Non-pigmented ciliary epithelial cell (primary cell): ENCODE data around the gene NUP43.
"Not testable (repeated sequence)": the region's sequence is repeated elsewhere in the genome, so short reads cannot be mapped to it uniquely, and the experiment has no call there.

ENCODE experiments used
- DNase-seq: peaks from one replicate; pipeline ENCODE4 v3.0.0-alpha.2; 2010; ENCODE audit warnings: low read depth

Gene NUP43

GRCh38 chr6:149749082-149749593 is 2.8 kb upstream of the NUP43 start:
- not testable (repeated sequence) for DNase-seq

- not testable (repeated sequence) for DNase-seq
These were observed 1.1 kb downstream of the NUP43 start for GRCh38 chr6:149745252-149745651.

- DNase-seq, result no peak
These were observed 11.4 kb downstream of the NUP43 start for GRCh38 chr6:149734915-149735314.

- no peak for DNase-seq
These were observed 13.1 kb downstream of the NUP43 start for GRCh38 chr6:149733089-149733720.

GRCh38 chr6:149729824-149730223 is 16.5 kb downstream of the NUP43 start:
- DNase-seq, result no peak

GRCh38 chr6:149728499-149729234 is 17.7 kb downstream of the NUP43 start:
- DNase-seq, result no peak

GRCh38 chr6:149727793-149728498 is 18.4 kb downstream of the NUP43 start:
- no peak for DNase-seq

- DNase-seq, result no peak
These were observed 20.5 kb downstream of the NUP43 start for GRCh38 chr6:149725785-149726184.

- DNase-seq, result no peak
These were observed 22.4 kb downstream of the NUP43 start for GRCh38 chr6:149723771-149724417.

GRCh38 chr6:149723262-149723661 is 23.1 kb downstream of the NUP43 start:
- no peak for DNase-seq

GRCh38 chr6:149719531-149719930 is 26.8 kb downstream of the NUP43 start:
- no peak for DNase-seq

- no peak for DNase-seq
These were observed 28.5 kb downstream of the NUP43 start, which contains the start of gene LATS1 for GRCh38 chr6:149717588-149718458. LATS1 (minus strand) TSS chr6:149718101; CDS start chr6:149702126, 15,975 bp downstream.

GRCh38 chr6:149717255-149717587 is 29.1 kb downstream of the NUP43 start:
- no peak for DNase-seq

- DNase-seq, result no peak
These were observed 30.0 kb downstream of the NUP43 start for GRCh38 chr6:149716181-149716963.

- no peak for DNase-seq
These were observed 31.9 kb downstream of the NUP43 start for GRCh38 chr6:149714442-149714841.

GRCh38 chr6:149711711-149712110 is 34.6 kb downstream of the NUP43 start:
- DNase-seq, result no peak

GRCh38 chr6:149701714-149702113 is 44.6 kb downstream of the NUP43 start:
- no peak for DNase-seq

- DNase-seq, result no peak
These were observed 47.2 kb downstream of the NUP43 start for GRCh38 chr6:149699150-149699549.

- DNase-seq, result no peak
These were observed 48.2 kb downstream of the NUP43 start for GRCh38 chr6:149698175-149698574.

GRCh38 chr6:149696901-149697300 is 49.4 kb downstream of the NUP43 start:
- no peak for DNase-seq

GRCh38 chr6:149694921-149695320 is 51.4 kb downstream of the NUP43 start:
- no peak for DNase-seq
